IMR-90 (cell line): ENCODE data around the gene MMP20. TPM values are rescaled to one million over a fixed set of nuclear protein-coding genes. Genes with fewer than 3 reads are reported as not detected.

ENCODE experiments used
- ATAC-seq: fragments of 200-7000 bp; cut with Tn5 transposase; 2 replicates; pipeline ENCODE4 v1.9.1; 2020; ENCODE audit warnings: low read depth, mild to moderate bottlenecking, moderate library complexity
- BruUV-seq: library from RNA; stranded (reverse); fragments of 400-500 nt; replicated peaks from 2 replicates; lab custom pipeline; 2021; lab: Mats Ljungman, UMichigan
- CTCF ChIA-PET: fragments of 300-600 bp; formaldehyde crosslinking; extraction: SDS; loops from one replicate; lab custom pipeline; 2021; ENCODE audit warnings: antibody characterized with exemption; lab: Yijun Ruan, JAX
- POLR2A ChIA-PET: fragments of 300-600 bp; sonication (Branson Sonifier 250); formaldehyde crosslinking; loops from one replicate; lab custom pipeline; 2022; ENCODE audit warnings: antibody characterized with exemption; ENCODE audit not compliant: unreplicated experiment; lab: Charles Lee
- DNase-seq: peaks from one replicate; pipeline ENCODE4 v3.0.0; 2013
- H2AFZ ChIP-seq: replicated peaks from 2 replicates; pipeline ENCODE3; 2013; ENCODE audit warnings: low read length, mild to moderate bottlenecking; ENCODE audit not compliant: poor library complexity
- H2AK5ac ChIP-seq: 2 replicates; pipeline ENCODE4 v1.6.1; 2013; ENCODE audit warnings: low read depth, low read length, inconsistent platforms
- H2AK9ac ChIP-seq: replicated peaks from 2 replicates; pipeline ENCODE3; 2013; ENCODE audit warnings: mild to moderate bottlenecking, low read depth, low read length, moderate library complexity; ENCODE audit not compliant: poor library complexity
- H2BK120ac ChIP-seq: 2 replicates; pipeline ENCODE4 v1.6.1; 2013; ENCODE audit warnings: low read depth, low read length, inconsistent platforms
- H2BK15ac ChIP-seq: 3 replicates; pipeline ENCODE4 v1.6.1; 2013; ENCODE audit warnings: low read depth, low read length, inconsistent platforms
- H2BK20ac ChIP-seq: 2 replicates; pipeline ENCODE4 v1.6.1; 2013; ENCODE audit warnings: low read depth, mild to moderate bottlenecking, inconsistent platforms, low read length, moderate library complexity
- H2BK5ac ChIP-seq: 2 replicates; pipeline ENCODE4 v1.6.1; 2013; ENCODE audit warnings: mild to moderate bottlenecking, low read depth, low read length, inconsistent platforms; ENCODE audit not compliant: poor library complexity, severe bottlenecking
- H3K14ac ChIP-seq: replicated peaks from 2 replicates; pipeline ENCODE4 v1.6.1; 2013; ENCODE audit warnings: low read depth, low read length, inconsistent platforms
- H3K18ac ChIP-seq: 2 replicates; pipeline ENCODE4 v1.6.1; 2013; ENCODE audit warnings: low read depth, low read length, control low read depth
- H3K23ac ChIP-seq: 2 replicates; pipeline ENCODE4 v1.6.1; 2013; ENCODE audit warnings: low read depth, low read length, inconsistent platforms
- H3K27ac ChIP-seq: 2 replicates; pipeline ENCODE4 v1.5.1; 2013; ENCODE audit warnings: mild to moderate bottlenecking, control low read depth, low read length; ENCODE audit not compliant: insufficient read depth
- H3K27me3 ChIP-seq: 2 replicates; pipeline ENCODE4 v1.6.1; 2013; ENCODE audit warnings: low read length; ENCODE audit not compliant: control insufficient read depth, insufficient read depth
- H3K36me3 ChIP-seq: 2 replicates; pipeline ENCODE4 v1.6.1; 2013; ENCODE audit warnings: low read length, mixed read lengths; ENCODE audit not compliant: control insufficient read depth, insufficient read depth
- H3K4ac ChIP-seq: 2 replicates; pipeline ENCODE4 v1.6.1; 2013; ENCODE audit warnings: low read depth, low read length, inconsistent platforms
- H3K4me1 ChIP-seq: 2 replicates; pipeline ENCODE4 v1.6.1; 2013; ENCODE audit warnings: low read length, mixed read lengths; ENCODE audit not compliant: control insufficient read depth, insufficient read depth
- H3K4me2 ChIP-seq: 2 replicates; pipeline ENCODE4 v1.6.1; 2013; ENCODE audit warnings: low read depth, mild to moderate bottlenecking, control low read depth, low read length, moderate library complexity
- H3K4me3 ChIP-seq: 2 replicates; pipeline ENCODE4 v1.5.1; 2013; ENCODE audit warnings: low read depth, mild to moderate bottlenecking, control low read depth, low read length, moderate library complexity; ENCODE audit not compliant: insufficient read depth
- H3K56ac ChIP-seq: 2 replicates; pipeline ENCODE4 v1.6.1; 2013; ENCODE audit warnings: low read length, inconsistent platforms; ENCODE audit not compliant: insufficient read depth; ENCODE audit errors: extremely low read depth
- H3K79me1 ChIP-seq, 2 experiments: 2 replicates each; pipeline ENCODE4 v1.6.1; 2013; ENCODE audit warnings: low read length in 2 of 2, inconsistent platforms in 1 of 2, low read depth in 1 of 2
- H3K9ac ChIP-seq: 2 replicates; pipeline ENCODE4 v1.6.1; 2013; ENCODE audit warnings: low read depth, low read length, control low read depth
- H3K9me1 ChIP-seq: 2 replicates; pipeline ENCODE4 v1.6.1; 2013; ENCODE audit warnings: low read length, inconsistent platforms; ENCODE audit not compliant: insufficient read depth
- H3K9me3 ChIP-seq: 2 replicates; pipeline ENCODE4 v1.6.1; 2013; ENCODE audit warnings: low read length; ENCODE audit not compliant: control insufficient read depth, insufficient read depth
- H4K20me1 ChIP-seq: 2 replicates; pipeline ENCODE4 v1.6.1; 2013; ENCODE audit warnings: low read length, inconsistent platforms; ENCODE audit not compliant: insufficient read depth
- H4K5ac ChIP-seq: 2 replicates; pipeline ENCODE4 v1.6.1; 2013; ENCODE audit warnings: mild to moderate bottlenecking, low read depth, low read length, control low read depth
- H4K8ac ChIP-seq, 2 experiments: 2 replicates each; pipeline ENCODE4 v1.6.1; 2013; ENCODE audit warnings: low read depth in 2 of 2, low read length in 2 of 2, control low read depth in 1 of 2, inconsistent platforms in 1 of 2
- H4K91ac ChIP-seq: 2 replicates; pipeline ENCODE4 v1.6.1; 2013; ENCODE audit warnings: low read depth, low read length, inconsistent platforms; ENCODE audit not compliant: insufficient read depth
- BHLHE40 ChIP-seq: fragments of 150-350 bp; IDR thresholded peaks from 2 replicates; pipeline ENCODE4 v1.6.1; 2016; ENCODE audit warnings: mild to moderate bottlenecking, low read depth, low read length
- CEBPB ChIP-seq: IDR thresholded peaks from 2 replicates; pipeline ENCODE4 v1.6.1; 2012; ENCODE audit warnings: low read depth, low read length, improper control_type of control experiment
- CHD1 ChIP-seq: IDR thresholded peaks from 2 replicates; pipeline ENCODE4 v1.6.1; 2012; ENCODE audit warnings: low read depth, low read length, improper control_type of control experiment
- CTCF ChIP-seq: conservative IDR thresholded peaks from 2 replicates; pipeline ENCODE4 v1.5.1; 2012; ENCODE audit warnings: mild to moderate bottlenecking, low read depth, low read length, improper control_type of control experiment
- ELK1 ChIP-seq: fragments of 150-350 bp; IDR thresholded peaks from 2 replicates; pipeline ENCODE4 v1.6.1; 2016; ENCODE audit warnings: low read depth, mild to moderate bottlenecking, low read length, moderate library complexity, borderline replicate concordance
- FOS ChIP-seq: fragments of 150-350 bp; IDR thresholded peaks from 2 replicates; pipeline ENCODE4 v1.6.1; 2016; ENCODE audit warnings: low read depth, low read length
- MAFK ChIP-seq: IDR thresholded peaks from 2 replicates; pipeline ENCODE4 v1.6.1; 2012; ENCODE audit warnings: low read depth, low read length, improper control_type of control experiment
- MAZ ChIP-seq: IDR thresholded peaks from 2 replicates; pipeline ENCODE4 v1.6.1; 2012; ENCODE audit warnings: low read depth, mild to moderate bottlenecking, low read length, improper control_type of control experiment, moderate library complexity, borderline replicate concordance
- MXI1 ChIP-seq: IDR thresholded peaks from 2 replicates; pipeline ENCODE4 v1.6.1; 2012; ENCODE audit warnings: low read depth, mild to moderate bottlenecking, low read length, moderate library complexity, borderline replicate concordance
- NFE2L2 ChIP-seq: fragments of 150-350 bp; IDR thresholded peaks from 2 replicates; pipeline ENCODE4 v1.6.1; 2016; ENCODE audit warnings: low read depth, mild to moderate bottlenecking, low read length
- POLR2A ChIP-seq: IDR thresholded peaks from 2 replicates; pipeline ENCODE4 v1.6.1; 2012; ENCODE audit warnings: mild to moderate bottlenecking, low read depth, low read length
- RAD21 ChIP-seq: IDR thresholded peaks from 2 replicates; pipeline ENCODE4 v1.6.1; 2012; ENCODE audit warnings: low read length, improper control_type of control experiment
- RCOR1 ChIP-seq: IDR thresholded peaks from 2 replicates; pipeline ENCODE4 v1.6.1; 2012; ENCODE audit warnings: mild to moderate bottlenecking, low read length, improper control_type of control experiment; ENCODE audit not compliant: insufficient replicate concordance
- RFX5 ChIP-seq: IDR thresholded peaks from 2 replicates; pipeline ENCODE4 v1.8.0; 2012; ENCODE audit warnings: low read depth, mild to moderate bottlenecking, low read length, moderate library complexity
- SMC3 ChIP-seq: fragments of 150-350 bp; IDR thresholded peaks from 2 replicates; pipeline ENCODE4 v1.6.1; 2016; ENCODE audit warnings: low read depth, mild to moderate bottlenecking, antibody characterized with exemption, low read length, moderate library complexity
- USF2 ChIP-seq: fragments of 150-350 bp; IDR thresholded peaks from 2 replicates; pipeline ENCODE4 v1.6.1; 2017; ENCODE audit warnings: mild to moderate bottlenecking, antibody characterized with exemption, low read length, low read depth
- WGBS, 2 experiments: methylation state at CpG; one replicate each; pipeline versions ENCODE4 v1.1.5 to v1.1.7; 2013; ENCODE audit warnings: missing lambda C conversion rate in 2 of 2; ENCODE audit not compliant: insufficient read length in 1 of 2; ENCODE audit errors: extremely low coverage in 2 of 2; 5-methylcytosine and 5-hydroxymethylcytosine counted together
- dilution Hi-C: fragments of 300-500 bp; cut with HindIII; formaldehyde crosslinking; loops from one replicate; pipeline ENCODE4 v1.14.3; 2018; ENCODE audit warnings: low sequenced_read_pairs; ENCODE audit not compliant: unreplicated experiment
- in situ Hi-C: fragments of 300-500 bp; cut with MboI; formaldehyde crosslinking; loops from 3 replicates; pipeline ENCODE4 v1.14.3; 2019; ENCODE audit warnings: low sequenced_read_pairs, inconsistent platforms, mixed read lengths
- intact Hi-C: fragments of 100-400 bp; cut with micrococcal nuclease; formaldehyde crosslinking; loops from 2 replicates; pipeline ENCODE4 v1.10.0; 2022
- polyA plus RNA-seq, 3 experiments: library from polyadenylated mRNA; depleted of rRNA; stranded (reverse); fragments of >200 nt; gene quantifications; 2 replicates each; pipeline ENCODE4 v1.2.3, GENCODE V29; 2012; ENCODE audit warnings: low replicate concordance in 1 of 3
- total RNA-seq: library from RNA; depleted of rRNA; stranded (reverse); fragments of >200 nt; gene quantifications from 2 replicates; pipeline ENCODE4 v1.2.3, GENCODE V29; 2012

Gene MMP20
- total and polyA plus RNA-seq, 2 of the 4 experiments (the other 2 are of a cell fraction): not detected

GRCh38 chr11:102591160-102591718 lies 33.9 kb downstream of the MMP20 start:
- no peak overlapping the region for H2AK5ac ChIP-seq
- in situ Hi-C loops: no loop called here
- H2AFZ ChIP-seq: no peak overlapping the region
- no peak overlapping the region for H3K4me3 ChIP-seq
- no peak for DNase-seq
- H4K91ac ChIP-seq: no peak overlapping the region
- ChIA-PET CTCF (interaction anchor here (0.6 kb wide), 1 partner anchor 86 kb away, joined by 3 read pairs; no protein-coding TSS in a partner anchor), POLR2A (no interaction called here)
- H3K4me2 ChIP-seq: no peak overlapping the region
- H2BK15ac ChIP-seq: no peak overlapping the region
- dilution Hi-C loops: no loop called here
- no peak overlapping the region for H3K23ac ChIP-seq
- H3K4ac ChIP-seq: no peak overlapping the region
- no peak for TF ChIP-seq FOS
- TF ChIP-seq SMC3: no peak
- TF ChIP-seq MAFK: no peak
- TF ChIP-seq RAD21: no peak
- TF ChIP-seq RCOR1: no peak
- TF ChIP-seq BHLHE40: no peak
- no peak for TF ChIP-seq MXI1
- TF ChIP-seq MAZ: no peak
- TF ChIP-seq CEBPB: no peak
- TF ChIP-seq CHD1: no peak
- TF ChIP-seq USF2: no peak
- no peak for TF ChIP-seq NFE2L2
- no peak for TF ChIP-seq POLR2A
- TF ChIP-seq RFX5: no peak
- TF ChIP-seq CTCF: no peak
- no peak for TF ChIP-seq ELK1
- H3K9ac ChIP-seq: no peak overlapping the region
- H3K79me1 ChIP-seq: no peaks in the 10 kb centered on the region
- no peak overlapping the region for H2AK9ac ChIP-seq
- H4K20me1 ChIP-seq: no peaks in the 10 kb centered on the region
- ATAC-seq: no peak
- H2BK120ac ChIP-seq: no peak overlapping the region
- H3K4me1 ChIP-seq: no peaks in the 10 kb centered on the region
- no peaks in the 10 kb centered on the region for H3K36me3 ChIP-seq
- no peak overlapping the region for H4K5ac ChIP-seq
- no peak overlapping the region for H3K27ac ChIP-seq
- no CpG with 5 or more reads among the region's 5 CpGs for WGBS, 2 experiments
- intact Hi-C loops: loop anchor here (5.0 kb wide), 1 partner anchor 76 kb away; no protein-coding TSS in a partner anchor
- no peak overlapping the region for H4K8ac ChIP-seq
- no peak overlapping the region for H3K18ac ChIP-seq
- no peak overlapping the region for H3K56ac ChIP-seq
- no peak overlapping the region for H3K14ac ChIP-seq
- H3K9me3 ChIP-seq: no peaks in the 10 kb centered on the region
- no peak overlapping the region for H2BK20ac ChIP-seq
- BruUV-seq: no TSS peak
- H3K9me1 ChIP-seq: no peaks in the 10 kb centered on the region
- H3K27me3 ChIP-seq: no peaks in the 10 kb centered on the region
- H2BK5ac ChIP-seq: no peak overlapping the region
